Natural killer cell (primary cell): Measurements from ENCODE around the gene ARMC9. TPM values are rescaled to one million over a fixed set of nuclear protein-coding genes. Genes with fewer than 3 reads are reported as not detected.

Experiments used
- ATAC-seq, 3 donors: fragments of 150-1000 bp in 2 of 3; fragments of 200-7000 bp in 1 of 3; cut with Tn5 transposase; 1 replicate in 1 of 3; 2 replicates in 2 of 3; pipeline ENCODE4 v1.10.0; 2021; ENCODE audit warnings: mild to moderate bottlenecking in 2 of 3, moderate library complexity in 2 of 3
- DNase-seq, 2 donors: peaks; one replicate each; pipeline versions ENCODE4 v3.0.0 to v3.0.0-alpha.2; 2013 to 2021; ENCODE audit warnings: mixed read lengths in 1 of 2
- H3K27ac ChIP-seq: one replicate; pipeline ENCODE4 v1.5.1; 2013; ENCODE audit warnings: mild to moderate bottlenecking, low read length
- H3K27me3 ChIP-seq: one replicate; pipeline ENCODE4 v1.6.1; 2013; ENCODE audit warnings: low read length; ENCODE audit not compliant: control insufficient read depth, insufficient read depth
- H3K36me3 ChIP-seq: one replicate; pipeline ENCODE4 v1.6.1; 2013; ENCODE audit warnings: low read length; ENCODE audit not compliant: control insufficient read depth, insufficient read depth
- H3K4me1 ChIP-seq: one replicate; pipeline ENCODE4 v1.6.1; 2013; ENCODE audit warnings: low read length; ENCODE audit not compliant: control insufficient read depth, insufficient read depth
- H3K4me3 ChIP-seq: one replicate; pipeline ENCODE4 v1.5.1; 2013; ENCODE audit warnings: low read length
- H3K9me3 ChIP-seq: one replicate; pipeline ENCODE4 v1.6.1; 2013; ENCODE audit warnings: low read length; ENCODE audit not compliant: control insufficient read depth, insufficient read depth
- H3K27ac Mint-ChIP-seq, 2 donors: one replicate each; pipeline ENCODE4 v1.8.0; 2022; ENCODE audit warnings: mild to moderate bottlenecking in 2 of 2, mixed read lengths in 2 of 2, moderate library complexity in 1 of 2
- H3K27me3 Mint-ChIP-seq, 2 donors: one replicate each; pipeline ENCODE4 v1.8.0; 2022; ENCODE audit warnings: low read depth in 2 of 2, mixed read lengths in 2 of 2
- H3K36me3 Mint-ChIP-seq: one replicate; pipeline ENCODE4 v1.8.0; 2022; ENCODE audit warnings: mixed read lengths
- H3K4me1 Mint-ChIP-seq, 2 donors: one replicate each; pipeline ENCODE4 v1.8.0; 2022; ENCODE audit warnings: mixed read lengths in 2 of 2
- H3K4me3 Mint-ChIP-seq: one replicate; pipeline ENCODE4 v1.8.0; 2022; ENCODE audit warnings: mild to moderate bottlenecking, moderate library complexity, mixed read lengths
- H3K9me3 Mint-ChIP-seq, 2 donors: one replicate each; pipeline ENCODE4 v1.8.0; 2022; ENCODE audit warnings: mixed read lengths in 2 of 2
- CTCF ChIP-seq: fragments of 200-600 bp; IDR thresholded peaks from one replicate; pipeline ENCODE4 v1.8.0; 2022; ENCODE audit warnings: antibody characterized with exemption
- WGBS: methylation state at CpG from one replicate; pipeline ENCODE4 v1.1.7; 2013; ENCODE audit warnings: missing lambda C conversion rate; ENCODE audit not compliant: insufficient coverage; 5-methylcytosine and 5-hydroxymethylcytosine counted together
- intact Hi-C: fragments of 100-400 bp; cut with micrococcal nuclease; formaldehyde crosslinking; loops from one replicate; pipeline ENCODE4 v1.14.2; 2022
- total RNA-seq, 4 donors: library from RNA; stranded (reverse); fragments of 120-200 nt in 1 of 4; gene quantifications; one replicate each; pipeline versions ENCODE4 v1.2.3 to v1.2.4, GENCODE V29; 2013 to 2022

ARMC9 gene
- total RNA-seq, 3 donors from 2014 or later (not counting 1 experiment from before 2014, with no cell fraction given) = 1.2 to 2.3 (median 2.0) TPM

DNA sequence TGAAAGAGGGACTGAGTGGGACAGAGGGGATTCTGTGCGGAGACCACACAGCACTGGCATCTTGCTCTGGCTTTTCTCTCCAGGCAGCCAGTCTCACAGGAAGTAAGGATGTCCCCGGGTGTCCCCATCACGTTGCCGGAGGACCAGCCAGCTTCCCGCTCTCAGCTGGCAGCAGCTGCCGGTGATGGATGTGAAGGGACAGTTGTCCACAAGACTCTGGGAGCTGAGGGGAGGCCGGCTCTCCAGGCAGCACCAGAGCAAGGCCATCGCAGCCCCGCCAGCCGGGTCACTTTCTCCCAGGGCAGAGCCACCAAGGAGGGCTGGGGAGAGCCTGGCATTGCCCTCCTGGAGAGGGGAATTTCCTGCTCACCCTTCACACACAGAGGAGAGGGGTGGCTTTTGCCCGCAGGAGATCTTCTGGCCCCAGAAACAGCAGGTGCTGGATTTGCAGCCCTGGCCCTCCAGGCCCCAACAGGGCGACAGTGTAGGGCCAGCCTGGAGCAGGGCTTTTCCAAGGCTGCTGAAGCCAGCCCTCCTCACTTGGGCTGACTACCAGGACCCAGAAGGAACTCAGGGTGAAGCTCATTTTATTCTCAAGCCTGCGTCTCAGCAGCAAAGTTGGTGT is 173.1 kb downstream of the ARMC9 start:
- Mint-ChIP-seq H3K27me3 (no peaks in the 10 kb centered on the region), H3K4me1 (no peaks in the 10 kb centered on the region), H3K27ac (no peak overlapping the region), H3K4me3 (no peak overlapping the region), H3K9me3 (no peaks in the 10 kb centered on the region), H3K36me3 (no peaks in the 10 kb centered on the region)
- ATAC-seq (no peak), DNase-seq (no peak)
- H3K27me3 ChIP-seq = no peaks in the 10 kb centered on the region
- intact Hi-C loops = no loop called here
- TF ChIP-seq CTCF = no peak
- no peaks in the 10 kb centered on the region for H3K36me3 ChIP-seq
- H3K4me1 ChIP-seq = no peaks in the 10 kb centered on the region
- no peaks in the 10 kb centered on the region for H3K9me3 ChIP-seq
- H3K4me3 ChIP-seq = no peak overlapping the region
- 91% methylated on average over 13 of the region's 13 CpGs for WGBS
- H3K27ac ChIP-seq = no peak overlapping the region

GRCh38 chr2:231372326-231372725 is 173.9 kb downstream of the ARMC9 start:
- no peak overlapping the region for H3K27ac ChIP-seq
- Mint-ChIP-seq H3K27me3 (peaks cover 0 to 3% of the 10 kb centered on the region in 2 donors), H3K36me3 (no peaks in the 10 kb centered on the region), H3K4me1 (peaks cover 0 to 5% of the 10 kb centered on the region in 2 donors), H3K27ac (no peak overlapping the region), H3K4me3 (no peak overlapping the region), H3K9me3 (no peaks in the 10 kb centered on the region)
- ATAC-seq = no peak
- intact Hi-C loops = no loop called here
- H3K4me1 ChIP-seq = no peaks in the 10 kb centered on the region
- no peaks in the 10 kb centered on the region for H3K27me3 ChIP-seq
- DNase-seq = no peak
- 93% methylated on average over 7 of the region's 7 CpGs for WGBS
- no peaks in the 10 kb centered on the region for H3K36me3 ChIP-seq
- H3K9me3 ChIP-seq = no peaks in the 10 kb centered on the region
- H3K4me3 ChIP-seq = no peak overlapping the region
- no peak for TF ChIP-seq CTCF

DNA sequence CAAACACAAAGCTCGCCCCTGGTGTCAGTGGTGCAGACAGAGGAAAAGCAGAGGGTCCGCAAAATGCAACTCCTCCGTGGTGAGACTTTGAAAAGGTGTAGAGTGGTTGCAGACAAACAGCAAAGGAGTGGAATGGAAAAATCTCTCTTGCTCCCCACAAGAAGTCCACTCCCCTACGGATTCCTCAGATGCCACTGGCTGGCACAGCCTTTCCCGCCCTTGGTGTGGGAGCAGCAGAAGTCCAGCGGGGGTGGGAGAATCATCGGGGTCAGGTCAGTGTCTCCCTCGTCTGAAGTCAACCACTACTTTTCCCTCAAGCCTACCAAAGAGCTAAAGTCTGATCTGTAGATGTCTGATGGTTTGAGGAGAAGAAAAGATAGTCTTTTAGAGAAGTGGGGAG is 174.8 kb downstream of the ARMC9 start:
- Histone ChIP-seq H3K27ac (no peak overlapping the region), H3K36me3 (no peaks in the 10 kb centered on the region), H3K4me3 (no peak overlapping the region), H3K27me3 (no peaks in the 10 kb centered on the region), H3K4me1 (no peaks in the 10 kb centered on the region), H3K9me3 (no peaks in the 10 kb centered on the region)
- intact Hi-C loops = no loop called here
- Mint-ChIP-seq H3K36me3 (no peaks in the 10 kb centered on the region), H3K27ac (no peak overlapping the region), H3K27me3 (peaks cover 0 to 3% of the 10 kb centered on the region in 2 donors), H3K4me3 (no peak overlapping the region), H3K9me3 (no peaks in the 10 kb centered on the region), H3K4me1 (peaks cover 0 to 5% of the 10 kb centered on the region in 2 donors)
- DNase-seq (no peak), ATAC-seq (no peak)
- no peak for TF ChIP-seq CTCF
- WGBS = 92% methylated on average over 6 of the region's 8 CpGs

DNA sequence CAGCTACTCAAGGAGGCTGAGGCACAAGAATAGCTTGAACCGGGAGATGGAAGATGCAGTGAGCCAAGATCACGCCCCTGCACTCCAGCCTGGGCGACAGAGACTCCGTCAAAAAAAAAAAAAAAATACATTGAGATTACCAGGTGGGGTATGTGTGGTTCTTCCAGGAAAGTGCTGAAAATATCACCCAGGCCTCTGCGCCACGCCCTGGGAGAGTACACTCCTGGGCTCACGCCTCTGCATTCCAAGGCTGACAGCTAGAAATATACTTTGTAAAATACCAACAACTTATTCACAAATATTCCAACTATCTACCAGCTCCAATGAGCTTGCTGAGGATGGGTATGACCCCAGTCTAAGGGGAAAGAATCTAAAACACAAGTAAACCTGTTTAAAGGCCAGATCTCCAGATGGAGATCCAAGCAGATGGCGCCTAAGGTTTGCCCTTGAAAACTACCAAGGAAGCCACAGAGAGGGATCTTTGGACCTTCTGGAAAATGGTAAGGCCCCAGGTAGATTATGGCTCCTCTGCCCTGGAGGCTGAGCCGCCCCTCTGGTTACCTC is 175.4 kb downstream of the ARMC9 start:
- H3K9me3 ChIP-seq = no peaks in the 10 kb centered on the region
- H3K4me3 ChIP-seq = no peak overlapping the region
- no peaks in the 10 kb centered on the region for H3K4me1 ChIP-seq
- Mint-ChIP-seq H3K9me3 (no peaks in the 10 kb centered on the region), H3K27me3 (peaks cover 0 to 3% of the 10 kb centered on the region in 2 donors), H3K4me1 (peaks cover 0 to 5% of the 10 kb centered on the region in 2 donors), H3K27ac (no peak overlapping the region), H3K4me3 (no peak overlapping the region), H3K36me3 (no peaks in the 10 kb centered on the region)
- no peaks in the 10 kb centered on the region for H3K36me3 ChIP-seq
- H3K27ac ChIP-seq = no peak overlapping the region
- 95% methylated on average over 9 of the region's 9 CpGs for WGBS
- H3K27me3 ChIP-seq = no peaks in the 10 kb centered on the region
- TF ChIP-seq CTCF = no peak
- ATAC-seq (no peak), DNase-seq (no peak)
- intact Hi-C loops = no loop called here
